IPS-15b (cell line): ENCODE data around the gene CDH13.

ENCODE experiments used
- H3K27me3 ChIP-seq: one replicate; pipeline ENCODE4 v1.6.1; 2013; ENCODE audit warnings: low read length; ENCODE audit not compliant: control insufficient read depth, insufficient read depth
- H3K36me3 ChIP-seq: one replicate; pipeline ENCODE4 v1.6.1; 2013; ENCODE audit warnings: low read length; ENCODE audit not compliant: control insufficient read depth, insufficient read depth
- H3K4me1 ChIP-seq: one replicate; pipeline ENCODE4 v1.6.1; 2013; ENCODE audit warnings: mild to moderate bottlenecking, low read length; ENCODE audit not compliant: control insufficient read depth, insufficient read depth
- H3K4me3 ChIP-seq: one replicate; pipeline ENCODE4 v1.5.1; 2013; ENCODE audit warnings: low read depth, low read length
- H3K9ac ChIP-seq: one replicate; pipeline ENCODE4 v1.6.1; 2013; ENCODE audit warnings: low read depth, mild to moderate bottlenecking, low read length
- H3K9me3 ChIP-seq: one replicate; pipeline ENCODE4 v1.6.1; 2013; ENCODE audit warnings: mild to moderate bottlenecking, low read length; ENCODE audit not compliant: control insufficient read depth, insufficient read depth

CDH13 gene

DNA sequence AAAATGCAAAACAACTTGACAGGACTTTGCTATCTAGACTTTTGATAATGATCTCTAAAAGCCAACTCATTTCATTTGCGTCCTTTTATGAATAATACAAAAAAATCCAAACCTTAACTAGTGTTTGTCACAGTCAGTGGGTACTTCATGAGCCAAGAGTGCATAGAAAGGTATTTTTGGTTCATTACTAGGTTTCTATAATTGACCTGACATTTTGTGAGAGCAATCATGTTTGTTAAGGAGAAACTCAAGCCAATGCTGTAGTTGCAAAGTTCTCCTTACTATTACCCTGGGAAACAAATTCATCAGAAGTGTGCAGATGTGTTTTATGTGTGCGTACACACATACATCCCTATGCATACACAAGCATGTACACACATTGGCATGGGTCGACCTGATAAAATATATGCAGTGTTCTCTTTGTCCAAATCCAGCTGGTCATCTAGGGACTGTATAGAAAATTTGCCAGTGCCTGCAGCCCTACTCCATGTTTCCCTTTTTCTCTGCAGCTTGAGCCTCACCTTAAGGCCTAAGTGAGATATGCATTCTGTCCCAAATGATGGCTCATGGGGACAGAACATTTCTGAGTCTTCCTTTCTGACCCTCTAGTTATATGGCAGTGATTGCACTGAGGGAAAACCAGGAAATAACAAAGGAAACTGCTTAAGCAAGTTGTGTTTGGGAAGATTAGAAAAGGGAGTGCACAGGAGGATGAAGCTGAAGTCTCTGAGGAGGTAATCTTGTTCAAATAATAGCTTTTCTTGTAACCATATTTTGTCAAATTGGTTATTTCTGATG is 128.1 kb downstream of the CDH13 start:
- H3K9me3 ChIP-seq, result no peaks in the 10 kb centered on the region
- H3K36me3 ChIP-seq, result no peaks in the 10 kb centered on the region
- no peak overlapping the region for H3K4me3 ChIP-seq
- no peak overlapping the region for H3K9ac ChIP-seq
- no peaks in the 10 kb centered on the region for H3K27me3 ChIP-seq
- peaks cover 3% of the 10 kb centered on the region for H3K4me1 ChIP-seq

DNA sequence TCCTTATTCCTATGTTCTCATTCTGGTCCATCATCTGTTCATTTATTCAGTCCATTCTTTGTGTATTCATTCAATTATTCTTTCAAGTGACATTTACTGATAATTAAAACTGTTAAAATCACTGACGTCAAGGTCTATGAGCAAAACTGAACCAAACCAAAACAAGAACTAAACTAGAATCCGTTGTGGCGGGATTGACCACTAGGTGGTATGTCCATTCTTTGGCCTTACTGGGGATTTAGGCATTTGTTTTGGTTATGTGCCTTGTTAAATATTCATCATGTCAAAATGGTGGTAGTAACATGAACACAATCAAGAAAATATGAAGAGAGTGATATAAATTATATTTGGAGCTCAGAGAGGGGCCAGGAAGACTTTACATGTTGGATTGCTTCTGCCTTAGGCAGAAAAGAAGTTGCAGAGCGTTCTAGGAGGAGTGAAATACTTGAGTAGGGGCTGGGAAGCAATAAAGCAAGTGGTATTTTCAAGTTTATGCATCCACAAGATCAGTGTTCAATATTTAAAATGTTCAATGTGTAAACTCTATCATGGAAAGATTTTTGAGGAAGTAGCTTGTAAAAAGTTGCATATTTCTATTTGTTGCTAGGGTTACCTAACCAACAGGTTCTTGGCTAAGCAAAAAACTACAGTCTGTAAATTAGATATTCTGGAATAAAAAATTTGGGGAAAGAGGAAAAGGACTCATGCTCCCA is 129.0 kb downstream of the CDH13 start:
- Histone ChIP-seq H3K27me3 (no peaks in the 10 kb centered on the region), H3K9ac (no peak overlapping the region), H3K9me3 (no peaks in the 10 kb centered on the region), H3K4me1 (peaks cover 3% of the 10 kb centered on the region), H3K36me3 (no peaks in the 10 kb centered on the region), H3K4me3 (no peak overlapping the region)

DNA sequence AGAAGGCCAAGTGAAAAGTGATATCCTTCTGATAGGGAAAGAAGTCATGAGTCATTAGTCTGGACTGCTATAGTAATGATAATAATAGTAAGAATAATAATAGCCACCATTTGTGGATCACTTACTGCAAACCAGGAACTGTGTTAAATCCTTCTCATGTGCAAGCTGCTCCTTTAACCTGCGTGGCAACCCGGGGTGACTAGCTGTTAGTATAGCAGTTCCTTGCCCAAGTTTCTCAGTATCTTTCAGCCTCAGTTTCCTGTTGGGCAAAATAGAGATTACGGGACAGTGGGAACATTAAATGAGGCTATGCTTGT is 129.5 kb downstream of the CDH13 start:
- Histone ChIP-seq H3K9ac (no peak overlapping the region), H3K4me1 (peaks cover 3% of the 10 kb centered on the region), H3K27me3 (no peaks in the 10 kb centered on the region), H3K4me3 (no peak overlapping the region), H3K9me3 (no peaks in the 10 kb centered on the region), H3K36me3 (no peaks in the 10 kb centered on the region)

DNA sequence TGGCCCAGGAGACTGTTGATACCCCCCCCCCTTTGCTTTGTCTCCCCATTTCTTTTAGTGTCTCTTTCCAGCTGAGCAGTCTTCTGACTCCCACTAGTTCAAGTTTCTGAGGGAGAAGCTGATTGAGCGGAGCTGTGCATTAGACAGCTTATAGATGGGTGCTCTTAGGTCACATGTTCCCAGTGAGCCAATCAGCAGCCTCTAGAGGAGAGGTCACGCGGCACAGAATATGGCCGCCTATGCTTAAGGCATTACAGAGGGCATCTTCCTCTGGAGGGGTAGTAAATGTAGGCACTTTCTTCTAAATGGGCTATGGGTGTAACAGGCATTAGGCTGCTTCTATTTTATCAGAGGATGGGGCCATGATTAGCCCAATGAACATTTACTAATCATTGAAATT is 131.6 kb downstream of the CDH13 start:
- Histone ChIP-seq H3K9me3 (no peaks in the 10 kb centered on the region), H3K4me3 (no peak overlapping the region)

DNA sequence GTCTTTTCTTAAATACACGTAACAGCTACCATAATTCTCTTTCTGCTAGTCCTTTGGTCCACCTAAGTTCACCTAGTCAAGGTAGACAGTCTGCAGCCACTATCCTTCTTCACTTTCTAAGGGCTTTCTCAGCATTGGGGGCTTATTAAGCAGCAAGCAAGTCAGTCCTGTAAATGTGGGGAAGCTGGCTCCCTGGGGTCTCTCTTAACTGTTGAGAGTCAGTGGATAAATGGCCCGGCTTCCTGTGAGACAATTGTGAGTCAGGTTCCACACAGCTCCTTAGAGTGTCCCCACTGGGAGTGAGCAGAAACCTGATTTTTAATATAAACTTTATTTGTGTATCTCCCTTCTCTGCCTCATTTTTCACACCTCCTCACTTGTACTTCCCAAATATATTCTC is 132.1 kb downstream of the CDH13 start:
- Histone ChIP-seq H3K36me3 (no peaks in the 10 kb centered on the region), H3K27me3 (no peaks in the 10 kb centered on the region), H3K4me1 (peaks cover 3% of the 10 kb centered on the region), H3K9me3 (no peaks in the 10 kb centered on the region), H3K9ac (no peak overlapping the region), H3K4me3 (no peak overlapping the region)

More for the DNA sequence above, 131.6 kb downstream of the CDH13 start:
- Histone ChIP-seq H3K36me3 (no peaks in the 10 kb centered on the region), H3K4me1 (peaks cover 3% of the 10 kb centered on the region), H3K9ac (no peak overlapping the region), H3K27me3 (no peaks in the 10 kb centered on the region)

DNA sequence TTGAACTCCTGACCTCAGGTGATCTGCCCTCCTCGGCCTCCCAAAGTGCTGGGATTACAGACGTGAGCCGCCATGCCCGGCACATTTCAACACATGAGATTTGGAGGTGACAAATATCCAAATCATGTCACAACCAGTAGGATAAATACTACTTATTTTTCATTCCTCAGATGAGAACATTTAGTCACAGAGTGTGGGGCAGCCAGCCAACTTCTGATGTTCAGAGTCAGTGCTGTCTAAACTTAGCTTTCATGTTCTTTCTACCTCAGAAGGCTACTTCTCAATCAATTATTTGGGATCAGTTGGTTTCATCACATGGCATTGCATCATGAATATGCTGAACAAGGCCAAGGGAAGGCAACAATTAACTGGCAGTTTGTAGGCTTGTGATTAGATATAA is 134.5 kb downstream of the CDH13 start:
- H3K4me3 ChIP-seq, result no peak overlapping the region
- no peaks in the 10 kb centered on the region for H3K36me3 ChIP-seq
- peaks cover 3% of the 10 kb centered on the region for H3K4me1 ChIP-seq
- H3K9me3 ChIP-seq, result no peaks in the 10 kb centered on the region
- H3K27me3 ChIP-seq, result no peaks in the 10 kb centered on the region
- H3K9ac ChIP-seq, result no peak overlapping the region

DNA sequence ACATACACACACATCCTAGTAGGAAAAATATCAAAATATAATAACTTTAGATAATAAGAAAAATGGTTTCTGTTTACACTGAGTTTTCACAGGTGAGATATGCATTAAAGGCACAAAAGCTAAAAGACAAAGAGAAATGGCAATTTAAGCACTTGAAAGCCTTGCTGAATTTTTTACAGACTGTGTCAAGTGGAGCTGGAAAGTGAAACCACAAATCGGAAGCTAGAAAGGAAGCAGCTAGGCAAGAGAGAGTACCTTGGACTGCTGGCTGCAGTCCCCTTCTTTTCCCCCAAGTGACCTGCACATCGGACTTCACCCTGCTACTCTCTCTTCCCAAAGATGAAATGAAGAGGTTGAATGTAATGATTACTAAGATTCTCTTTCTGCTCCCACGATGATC is 135.1 kb downstream of the CDH13 start:
- Histone ChIP-seq H3K9ac (no peak overlapping the region), H3K36me3 (no peaks in the 10 kb centered on the region), H3K4me3 (no peak overlapping the region), H3K27me3 (no peaks in the 10 kb centered on the region), H3K9me3 (no peaks in the 10 kb centered on the region), H3K4me1 (no peaks in the 10 kb centered on the region)

DNA sequence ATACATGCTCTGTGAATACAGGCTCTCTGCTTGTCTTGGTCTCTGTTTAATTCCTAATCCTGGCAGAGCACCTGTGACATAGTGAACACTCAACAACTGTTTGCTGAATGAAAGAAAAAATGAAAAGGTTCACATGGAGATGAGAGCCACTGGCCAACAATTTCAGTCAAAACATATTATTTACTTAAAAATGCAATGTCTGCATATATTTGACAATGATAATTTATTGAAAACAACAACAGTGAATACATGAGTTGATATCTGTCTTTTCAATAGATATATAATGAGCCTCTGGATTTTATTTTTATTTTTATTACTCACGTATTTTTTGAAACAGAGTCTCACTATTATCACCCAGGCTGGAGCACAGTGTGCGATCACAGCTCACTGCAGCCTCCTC is 136.6 kb downstream of the CDH13 start:
- no peaks in the 10 kb centered on the region for H3K27me3 ChIP-seq
- H3K4me1 ChIP-seq, result no peaks in the 10 kb centered on the region
- H3K9me3 ChIP-seq, result no peaks in the 10 kb centered on the region
- no peak overlapping the region for H3K4me3 ChIP-seq
- no peak overlapping the region for H3K9ac ChIP-seq
- H3K36me3 ChIP-seq, result no peaks in the 10 kb centered on the region

DNA sequence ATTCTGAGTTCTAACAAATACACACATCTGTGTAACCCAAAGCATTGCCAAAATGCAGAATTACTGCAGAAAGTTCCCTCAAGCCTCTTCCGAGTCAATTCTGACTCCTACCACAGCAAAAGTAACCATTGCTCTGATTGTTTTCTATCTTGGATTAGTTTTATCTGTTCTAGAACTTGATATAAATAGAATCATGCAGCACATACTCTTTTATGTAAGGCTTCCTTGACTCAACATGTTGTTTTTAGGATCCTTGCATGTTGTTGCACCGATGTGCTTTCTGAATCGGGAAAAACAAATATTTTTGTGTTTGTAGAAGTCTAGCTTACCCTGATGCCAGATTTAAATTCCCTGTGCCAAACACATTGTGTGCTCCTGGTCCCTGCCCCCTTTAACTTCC is 140.4 kb downstream of the CDH13 start:
- no peak overlapping the region for H3K9ac ChIP-seq
- H3K36me3 ChIP-seq, result no peaks in the 10 kb centered on the region
- no peaks in the 10 kb centered on the region for H3K9me3 ChIP-seq
- H3K4me1 ChIP-seq, result no peaks in the 10 kb centered on the region
- H3K4me3 ChIP-seq, result no peak overlapping the region
- no peaks in the 10 kb centered on the region for H3K27me3 ChIP-seq

DNA sequence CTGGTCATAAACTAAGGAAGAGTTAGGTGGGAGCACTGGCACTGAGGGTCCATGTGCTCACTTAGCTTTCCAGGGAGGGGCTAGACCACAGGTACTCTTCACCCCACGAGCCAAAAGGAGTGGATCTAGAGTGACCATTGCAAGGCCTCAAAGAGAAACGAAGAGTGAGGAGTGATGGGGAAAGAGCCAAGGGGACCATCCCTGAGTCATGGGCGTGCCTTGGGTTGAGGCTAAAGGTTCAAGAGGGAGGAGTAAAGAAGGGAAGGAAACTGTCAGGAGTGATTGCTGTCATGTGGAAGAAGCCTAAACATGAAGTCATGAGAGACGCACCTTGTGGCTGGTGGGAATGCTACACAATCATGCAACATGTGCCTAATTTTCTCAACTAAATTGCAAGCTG is 141.0 kb downstream of the CDH13 start:
- no peak overlapping the region for H3K9ac ChIP-seq

DNA sequence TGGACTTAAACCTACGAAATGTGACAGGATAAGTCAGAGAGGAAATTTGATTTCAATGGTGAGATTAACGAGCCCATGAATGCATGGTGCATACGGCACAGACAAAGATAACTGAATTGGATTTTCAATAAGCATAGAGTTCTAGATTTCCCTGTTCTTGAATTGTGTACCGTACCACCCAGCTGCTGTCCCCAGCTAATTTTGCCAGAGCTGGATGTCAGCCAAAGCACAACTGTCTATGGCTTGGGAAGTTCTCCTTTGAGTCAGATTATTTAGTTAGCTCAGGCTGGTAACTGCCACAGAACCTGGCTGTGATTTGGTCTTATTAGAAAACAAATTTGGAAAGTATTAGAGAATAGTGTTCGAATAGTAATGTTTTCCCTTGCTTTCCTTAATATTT is 143.1 kb downstream of the CDH13 start:
- Histone ChIP-seq H3K36me3 (no peaks in the 10 kb centered on the region), H3K9ac (no peak overlapping the region), H3K27me3 (no peaks in the 10 kb centered on the region), H3K4me1 (no peaks in the 10 kb centered on the region), H3K9me3 (no peaks in the 10 kb centered on the region), H3K4me3 (no peak overlapping the region)

More for the DNA sequence above, 141.0 kb downstream of the CDH13 start:
- Histone ChIP-seq H3K4me1 (no peaks in the 10 kb centered on the region), H3K4me3 (no peak overlapping the region), H3K36me3 (no peaks in the 10 kb centered on the region), H3K9me3 (no peaks in the 10 kb centered on the region), H3K27me3 (no peaks in the 10 kb centered on the region)

DNA sequence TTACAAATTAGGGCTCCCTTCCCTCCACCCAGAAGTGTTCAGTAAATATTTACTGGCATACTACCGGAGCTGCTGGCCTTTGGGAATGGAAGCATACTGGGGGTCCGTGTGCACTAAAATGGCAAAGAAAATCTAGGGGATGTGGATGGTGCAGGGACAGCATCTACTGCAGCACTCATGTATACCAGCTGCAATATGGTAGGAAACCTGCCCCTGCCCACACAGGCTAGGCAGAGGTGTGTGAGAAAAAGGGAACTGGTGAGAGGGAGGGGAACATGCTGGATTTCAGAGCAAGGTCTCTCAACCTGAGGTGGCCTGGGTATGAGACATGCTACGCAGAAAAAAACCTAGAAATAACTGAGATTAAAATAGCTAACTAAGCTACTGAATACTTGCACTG is 145.4 kb downstream of the CDH13 start:
- no peaks in the 10 kb centered on the region for H3K27me3 ChIP-seq
- H3K4me1 ChIP-seq, result no peaks in the 10 kb centered on the region
- H3K9me3 ChIP-seq, result no peaks in the 10 kb centered on the region
- no peak overlapping the region for H3K4me3 ChIP-seq
- H3K36me3 ChIP-seq, result no peaks in the 10 kb centered on the region
- H3K9ac ChIP-seq, result no peak overlapping the region
